HEK293 (cell line): Measurements from ENCODE around the gene LDLRAD4.

Experiments
- CTCF ChIA-PET: fragments of 350-600 bp; formaldehyde crosslinking; extraction: SDS; loops from one replicate; lab custom pipeline; 2021; ENCODE audit warnings: antibody characterized with exemption; lab: Yijun Ruan, JAX
- POLR2A ChIA-PET: fragments of 300-600 bp; formaldehyde crosslinking; extraction: SDS; loops from one replicate; lab custom pipeline; 2020; ENCODE audit warnings: antibody characterized with exemption, inconsistent platforms; lab: Yijun Ruan, JAX
- H3K27ac ChIP-seq: fragments of 200-500 bp; sonication (Bioruptor generic); 2 replicates; pipeline ENCODE4 v1.5.1; 2014; ENCODE audit warnings: low read depth, low read length, control low read depth, inconsistent platforms; ENCODE audit errors: extremely low read depth
- H3K36me3 ChIP-seq, 2 experiments: fragments of 200-500 bp in 1 of 2; sonication (Bioruptor generic) in 1 of 2; 1 replicate in 1 of 2; 2 replicates in 1 of 2; pipeline ENCODE4 v1.5.1; 2014 to 2017; ENCODE audit warnings: inconsistent platforms in 2 of 2, low read length in 2 of 2; ENCODE audit not compliant: control insufficient read depth in 2 of 2, insufficient read depth in 1 of 2
- H3K4me1 ChIP-seq: fragments of 200-500 bp; sonication (Bioruptor generic); 2 replicates; pipeline ENCODE4 v1.5.1; 2014; ENCODE audit warnings: mild to moderate bottlenecking, low read length, inconsistent platforms; ENCODE audit not compliant: control insufficient read depth, insufficient read depth
- H3K4me3 ChIP-seq: 2 replicates; pipeline ENCODE4 v1.5.1; 2011; ENCODE audit warnings: low read depth, mild to moderate bottlenecking, control low read depth, low read length, moderate library complexity
- H3K9me3 ChIP-seq: fragments of 200-500 bp; sonication (Bioruptor generic); 2 replicates; pipeline ENCODE4 v1.5.1; 2014; ENCODE audit warnings: low read depth, low read length, inconsistent platforms; ENCODE audit not compliant: control insufficient read depth, insufficient read depth
- BCL11A ChIP-seq: fragments of 450-650 bp; formaldehyde crosslinking; IDR thresholded peaks from 2 replicates; pipeline ENCODE4 v1.5.1; 2016; ENCODE audit warnings: low read depth, missing biosample characterization, missing genetic modification characterization
- GLIS2 ChIP-seq: fragments of 450-650 bp; formaldehyde crosslinking; IDR thresholded peaks from 2 replicates; pipeline ENCODE4 v1.5.1; 2016; ENCODE audit warnings: missing biosample characterization, missing genetic modification characterization
- HOXD13 ChIP-seq: sonication (generic); formaldehyde crosslinking; IDR thresholded peaks from 2 replicates; pipeline ENCODE4 v1.8.0; 2022; ENCODE audit warnings: missing genetic modification reagents, borderline replicate concordance
- RBAK ChIP-seq: fragments of 450-650 bp; formaldehyde crosslinking; IDR thresholded peaks from 2 replicates; pipeline ENCODE4 v1.5.1; 2016; ENCODE audit warnings: missing biosample characterization, missing genetic modification characterization
- SP3 ChIP-seq: fragments of 450-650 bp; formaldehyde crosslinking; IDR thresholded peaks from 2 replicates; pipeline ENCODE4 v1.5.1; 2016; ENCODE audit warnings: missing biosample characterization, missing genetic modification characterization
- YY1 ChIP-seq: fragments of 450-650 bp; formaldehyde crosslinking; IDR thresholded peaks from 2 replicates; pipeline ENCODE4 v1.5.1; 2018; ENCODE audit warnings: missing biosample characterization, missing genetic modification characterization
- ZBTB48 ChIP-seq: fragments of 450-650 bp; formaldehyde crosslinking; IDR thresholded peaks from 2 replicates; pipeline ENCODE4 v1.5.1; 2016; ENCODE audit warnings: missing biosample characterization, missing genetic modification characterization
- ZNF133 ChIP-seq: fragments of 450-650 bp; formaldehyde crosslinking; IDR thresholded peaks from 2 replicates; pipeline ENCODE4 v1.5.1; 2016; ENCODE audit warnings: missing biosample characterization, missing genetic modification characterization
- ZNF169 ChIP-seq: fragments of 450-650 bp; formaldehyde crosslinking; IDR thresholded peaks from 2 replicates; pipeline ENCODE4 v1.5.1; 2016; ENCODE audit warnings: missing biosample characterization, missing genetic modification characterization
- ZNF2 ChIP-seq: fragments of 450-650 bp; formaldehyde crosslinking; IDR thresholded peaks from 2 replicates; pipeline ENCODE4 v1.5.1; 2016; ENCODE audit warnings: missing biosample characterization, missing genetic modification characterization
- ZNF335 ChIP-seq: fragments of 450-650 bp; formaldehyde crosslinking; conservative IDR thresholded peaks from 2 replicates; pipeline ENCODE4 v1.5.1; 2016; ENCODE audit warnings: missing biosample characterization, missing genetic modification characterization
- ZNF366 ChIP-seq: fragments of 450-650 bp; formaldehyde crosslinking; conservative IDR thresholded peaks from 2 replicates; pipeline ENCODE4 v1.5.1; 2016; ENCODE audit warnings: missing biosample characterization, missing genetic modification characterization
- ZNF394 ChIP-seq: fragments of 450-650 bp; formaldehyde crosslinking; IDR thresholded peaks from 2 replicates; pipeline ENCODE4 v1.5.1; 2016; ENCODE audit warnings: missing biosample characterization, missing genetic modification characterization, mild to moderate bottlenecking, moderate library complexity, borderline replicate concordance
- ZNF501 ChIP-seq: fragments of 450-650 bp; formaldehyde crosslinking; IDR thresholded peaks from 2 replicates; pipeline ENCODE4 v1.5.1; 2016; ENCODE audit warnings: missing biosample characterization, missing genetic modification characterization
- ZNF510 ChIP-seq: fragments of 450-650 bp; formaldehyde crosslinking; IDR thresholded peaks from 2 replicates; pipeline ENCODE4 v1.5.1; 2018; ENCODE audit warnings: mild to moderate bottlenecking, missing genetic modification characterization, missing biosample characterization; ENCODE audit not compliant: insufficient replicate concordance
- ZNF558 ChIP-seq: fragments of 450-650 bp; formaldehyde crosslinking; IDR thresholded peaks from 2 replicates; pipeline ENCODE4 v1.5.1; 2016; ENCODE audit warnings: missing biosample characterization, missing genetic modification characterization
- ZNF621 ChIP-seq: fragments of 450-650 bp; formaldehyde crosslinking; IDR thresholded peaks from 2 replicates; pipeline ENCODE4 v1.5.1; 2017; ENCODE audit warnings: missing biosample characterization, missing genetic modification characterization
- ZNF626 ChIP-seq: fragments of 450-650 bp; sonication (Bioruptor Pico); formaldehyde crosslinking; IDR thresholded peaks from 2 replicates; pipeline ENCODE4 v1.5.1; 2018; ENCODE audit warnings: missing biosample characterization, missing genetic modification characterization, inconsistent platforms
- ZNF658 ChIP-seq: fragments of 450-650 bp; formaldehyde crosslinking; IDR thresholded peaks from 2 replicates; pipeline ENCODE4; 2016; ENCODE audit warnings: missing biosample characterization, missing genetic modification characterization
- ZNF707 ChIP-seq: fragments of 450-650 bp; formaldehyde crosslinking; IDR thresholded peaks from 2 replicates; pipeline ENCODE4 v1.5.1; 2016; ENCODE audit warnings: missing biosample characterization, missing genetic modification characterization
- ZNF747 ChIP-seq: fragments of 450-650 bp; formaldehyde crosslinking; IDR thresholded peaks from 2 replicates; pipeline ENCODE4 v1.5.1; 2016; ENCODE audit warnings: missing biosample characterization, missing genetic modification characterization
- ZNF76 ChIP-seq: fragments of 450-650 bp; formaldehyde crosslinking; IDR thresholded peaks from 2 replicates; pipeline ENCODE4; 2016; ENCODE audit warnings: low read depth, missing biosample characterization, missing genetic modification characterization, borderline replicate concordance
- ZNF776 ChIP-seq: fragments of 450-650 bp; formaldehyde crosslinking; IDR thresholded peaks from 2 replicates; pipeline ENCODE4 v1.5.0; 2017; ENCODE audit warnings: missing biosample characterization, missing genetic modification characterization, borderline replicate concordance
- ZNF843 ChIP-seq: fragments of 450-650 bp; formaldehyde crosslinking; IDR thresholded peaks from 2 replicates; pipeline ENCODE4 v1.5.1; 2016; ENCODE audit warnings: missing biosample characterization, missing genetic modification characterization
- ZSCAN23 ChIP-seq: fragments of 450-650 bp; formaldehyde crosslinking; IDR thresholded peaks from 2 replicates; pipeline ENCODE4 v1.5.1; 2016; ENCODE audit warnings: missing biosample characterization, missing genetic modification characterization
- TF ChIP-seq, protein P1 (sequence below): fragments of 450-650 bp; formaldehyde crosslinking; IDR thresholded peaks from 2 replicates; pipeline ENCODE4 v1.5.1; 2016; ENCODE audit warnings: missing biosample characterization, missing genetic modification characterization
- TF ChIP-seq, protein P2 (sequence below): fragments of 450-650 bp; formaldehyde crosslinking; IDR thresholded peaks from 2 replicates; pipeline ENCODE4 v1.5.1; 2016; ENCODE audit warnings: missing biosample characterization, missing genetic modification characterization
- TF ChIP-seq, protein P3 (sequence below): fragments of 450-650 bp; formaldehyde crosslinking; IDR thresholded peaks from 2 replicates; pipeline ENCODE4; 2016; ENCODE audit warnings: missing biosample characterization, missing genetic modification characterization
- TF ChIP-seq, protein P4 (sequence below): fragments of 450-650 bp; formaldehyde crosslinking; IDR thresholded peaks from 2 replicates; pipeline ENCODE4 v1.5.1; 2016; ENCODE audit warnings: missing biosample characterization, missing genetic modification characterization

The LDLRAD4 gene

DNA sequence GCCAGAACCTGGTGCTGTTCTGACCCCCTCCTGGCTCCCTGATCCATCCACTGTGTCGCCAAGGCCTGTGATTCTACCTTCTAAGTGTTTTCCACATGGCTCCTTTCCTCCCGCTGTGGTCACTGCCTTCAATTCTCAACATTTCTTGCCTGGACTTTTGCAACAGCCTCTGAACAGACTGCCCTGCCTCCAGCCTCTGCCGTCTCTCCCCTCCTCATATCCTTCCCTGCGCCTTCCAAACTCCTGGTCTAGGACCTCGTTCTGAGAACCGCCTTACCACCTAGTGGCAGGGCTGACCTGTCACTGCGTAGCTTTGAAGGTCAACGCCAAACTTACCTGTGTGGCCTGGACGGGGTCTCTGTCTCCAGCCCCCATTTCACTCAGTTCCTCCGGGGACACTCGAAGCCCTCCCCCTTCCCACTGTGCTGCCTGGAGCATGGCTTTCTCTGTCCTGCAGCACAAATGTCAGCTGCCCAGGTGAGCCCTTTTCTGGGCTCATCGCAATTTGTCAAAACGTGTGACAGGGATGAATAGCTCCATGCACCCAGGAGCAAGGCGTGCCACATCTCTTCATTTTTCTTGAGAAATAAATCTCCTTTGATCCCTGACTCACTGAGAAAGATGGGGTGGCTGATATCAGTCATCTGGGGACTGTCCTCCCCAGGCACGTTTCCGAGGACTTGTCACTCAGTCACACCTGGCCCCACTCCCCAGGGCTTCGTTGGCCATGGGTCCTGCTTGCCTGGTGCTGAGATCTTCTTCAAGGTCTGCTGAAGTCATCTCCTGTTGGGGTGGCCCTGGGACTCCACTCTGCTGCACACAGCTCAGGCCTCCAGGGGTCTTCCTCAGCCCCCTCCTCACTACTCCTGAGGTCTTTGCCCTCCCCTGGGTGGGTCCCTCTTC lies 46.7 kb downstream of the LDLRAD4 start:
- no peaks in the 10 kb centered on the region for H3K36me3 ChIP-seq
- TF ChIP-seq RBAK (tag by site-specific recombination) (no peak), ZNF707 (tag by site-specific recombination) (no peak), ZNF169 (no peak), ZNF776 (no peak), ZNF747 (tag by site-specific recombination) (no peak), ZNF558 (tag by site-specific recombination) (no peak), ZNF133 (tag by site-specific recombination) (no peak), ZBTB48 (tag by site-specific recombination) (no peak), ZSCAN23 (tag by site-specific recombination) (no peak), ZNF843 (tag by site-specific recombination) (no peak), ZNF621 (tag by site-specific recombination) (no peak), ZNF510 (tag by site-specific recombination) (no peak), GLIS2 (no peak), HOXD13 (CRISPR knock-in tag) (no peak), ZNF2 (tag by site-specific recombination) (no peak)
- TF ChIP-seq, protein P1, sequence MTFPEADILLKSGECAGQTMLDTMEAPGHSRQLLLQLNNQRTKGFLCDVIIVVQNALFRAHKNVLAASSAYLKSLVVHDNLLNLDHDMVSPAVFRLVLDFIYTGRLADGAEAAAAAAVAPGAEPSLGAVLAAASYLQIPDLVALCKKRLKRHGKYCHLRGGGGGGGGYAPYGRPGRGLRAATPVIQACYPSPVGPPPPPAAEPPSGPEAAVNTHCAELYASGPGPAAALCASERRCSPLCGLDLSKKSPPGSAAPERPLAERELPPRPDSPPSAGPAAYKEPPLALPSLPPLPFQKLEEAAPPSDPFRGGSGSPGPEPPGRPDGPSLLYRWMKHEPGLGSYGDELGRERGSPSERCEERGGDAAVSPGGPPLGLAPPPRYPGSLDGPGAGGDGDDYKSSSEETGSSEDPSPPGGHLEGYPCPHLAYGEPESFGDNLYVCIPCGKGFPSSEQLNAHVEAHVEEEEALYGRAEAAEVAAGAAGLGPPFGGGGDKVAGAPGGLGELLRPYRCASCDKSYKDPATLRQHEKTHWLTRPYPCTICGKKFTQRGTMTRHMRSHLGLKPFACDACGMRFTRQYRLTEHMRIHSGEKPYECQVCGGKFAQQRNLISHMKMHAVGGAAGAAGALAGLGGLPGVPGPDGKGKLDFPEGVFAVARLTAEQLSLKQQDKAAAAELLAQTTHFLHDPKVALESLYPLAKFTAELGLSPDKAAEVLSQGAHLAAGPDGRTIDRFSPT (tag by site-specific recombination) = no peak
- TF ChIP-seq, protein P2, sequence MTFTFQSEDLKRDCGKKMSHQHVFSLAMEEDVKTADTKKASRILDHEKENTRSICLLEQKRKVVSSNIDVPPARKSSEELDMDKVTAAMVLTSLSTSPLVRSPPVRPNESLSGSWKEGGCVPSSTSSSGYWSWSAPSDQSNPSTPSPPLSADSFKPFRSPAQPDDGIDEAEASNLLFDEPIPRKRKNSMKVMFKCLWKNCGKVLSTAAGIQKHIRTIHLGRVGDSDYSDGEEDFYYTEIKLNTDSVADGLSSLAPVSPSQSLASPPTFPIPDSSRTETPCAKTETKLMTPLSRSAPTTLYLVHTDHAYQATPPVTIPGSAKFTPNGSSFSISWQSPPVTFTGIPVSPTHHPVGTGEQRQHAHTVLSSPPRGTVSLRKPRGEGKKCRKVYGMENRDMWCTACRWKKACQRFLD = no peak
- TF ChIP-seq, all 188 proteins: peak for 0
- Histone ChIP-seq H3K4me3 (no peak overlapping the region), H3K27ac (no peak overlapping the region), H3K4me1 (peaks cover 9% of the 10 kb centered on the region), H3K9me3 (no peaks in the 10 kb centered on the region)
- POLR2A ChIA-PET = no interaction called here
- CTCF ChIA-PET = no interaction called here

DNA sequence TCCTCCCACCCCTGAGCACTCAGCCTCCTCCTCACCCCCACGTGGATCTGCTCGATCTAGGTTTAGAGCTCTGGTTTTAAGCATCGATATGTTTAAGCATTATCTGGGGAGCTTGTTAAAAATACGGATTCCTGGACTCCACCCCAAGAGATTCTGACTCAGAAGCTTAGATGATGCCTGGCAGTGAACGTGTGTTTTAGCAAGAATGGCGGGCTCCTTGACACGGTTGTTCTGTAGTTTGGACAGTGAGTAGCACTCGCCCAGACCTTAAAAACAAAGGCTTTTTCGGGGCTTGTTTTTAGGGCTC lies 47.3 kb downstream of the LDLRAD4 start:
- POLR2A ChIA-PET = no interaction called here
- CTCF ChIA-PET = no interaction called here
- H3K4me3 ChIP-seq = no peak overlapping the region
- H3K4me1 ChIP-seq = peaks cover 9% of the 10 kb centered on the region
- no peaks in the 10 kb centered on the region for H3K36me3 ChIP-seq
- H3K9me3 ChIP-seq = no peaks in the 10 kb centered on the region
- H3K27ac ChIP-seq = no peak overlapping the region
- TF ChIP-seq ZNF394 (tag by site-specific recombination) = no peak
- TF ChIP-seq, protein P3, sequence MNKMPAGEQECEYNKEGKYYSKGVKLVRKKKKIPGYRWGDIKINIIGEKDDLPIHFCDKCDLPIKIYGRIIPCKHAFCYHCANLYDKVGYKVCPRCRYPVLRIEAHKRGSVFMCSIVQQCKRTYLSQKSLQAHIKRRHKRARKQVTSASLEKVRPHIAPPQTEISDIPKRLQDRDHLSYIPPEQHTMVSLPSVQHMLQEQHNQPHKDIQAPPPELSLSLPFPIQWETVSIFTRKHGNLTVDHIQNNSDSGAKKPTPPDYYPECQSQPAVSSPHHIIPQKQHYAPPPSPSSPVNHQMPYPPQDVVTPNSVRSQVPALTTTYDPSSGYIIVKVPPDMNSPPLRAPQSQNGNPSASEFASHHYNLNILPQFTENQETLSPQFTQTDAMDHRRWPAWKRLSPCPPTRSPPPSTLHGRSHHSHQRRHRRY (tag by site-specific recombination) = no peak
- TF ChIP-seq ZNF169 = no peak
- no peak for TF ChIP-seq ZNF658 (tag by site-specific recombination)
- no peak for TF ChIP-seq SP3 (tag by site-specific recombination)
- TF ChIP-seq ZNF366 = no peak
- TF ChIP-seq ZNF335 = no peak
- TF ChIP-seq YY1 (tag by site-specific recombination) = no peak
- TF ChIP-seq, protein P4, sequence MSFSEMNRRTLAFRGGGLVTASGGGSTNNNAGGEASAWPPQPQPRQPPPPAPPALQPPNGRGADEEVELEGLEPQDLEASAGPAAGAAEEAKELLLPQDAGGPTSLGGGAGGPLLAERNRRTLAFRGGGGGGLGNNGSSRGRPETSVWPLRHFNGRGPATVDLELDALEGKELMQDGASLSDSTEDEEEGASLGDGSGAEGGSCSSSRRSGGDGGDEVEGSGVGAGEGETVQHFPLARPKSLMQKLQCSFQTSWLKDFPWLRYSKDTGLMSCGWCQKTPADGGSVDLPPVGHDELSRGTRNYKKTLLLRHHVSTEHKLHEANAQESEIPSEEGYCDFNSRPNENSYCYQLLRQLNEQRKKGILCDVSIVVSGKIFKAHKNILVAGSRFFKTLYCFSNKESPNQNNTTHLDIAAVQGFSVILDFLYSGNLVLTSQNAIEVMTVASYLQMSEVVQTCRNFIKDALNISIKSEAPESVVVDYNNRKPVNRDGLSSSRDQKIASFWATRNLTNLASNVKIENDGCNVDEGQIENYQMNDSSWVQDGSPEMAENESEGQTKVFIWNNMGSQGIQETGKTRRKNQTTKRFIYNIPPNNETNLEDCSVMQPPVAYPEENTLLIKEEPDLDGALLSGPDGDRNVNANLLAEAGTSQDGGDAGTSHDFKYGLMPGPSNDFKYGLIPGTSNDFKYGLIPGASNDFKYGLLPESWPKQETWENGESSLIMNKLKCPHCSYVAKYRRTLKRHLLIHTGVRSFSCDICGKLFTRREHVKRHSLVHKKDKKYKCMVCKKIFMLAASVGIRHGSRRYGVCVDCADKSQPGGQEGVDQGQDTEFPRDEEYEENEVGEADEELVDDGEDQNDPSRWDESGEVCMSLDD = no peak
- TF ChIP-seq BCL11A = no peak
- TF ChIP-seq ZNF626 (tag by site-specific recombination) = no peak
- TF ChIP-seq ZNF501 (tag by site-specific recombination) = no peak
- TF ChIP-seq ZNF76 (tag by site-specific recombination) = no peak
